A172 (cell line): ENCODE data around the gene ZYG11B. TPM values are rescaled to one million over a fixed set of nuclear protein-coding genes. Genes with fewer than 3 reads are reported as not detected.
A peak's percentile ranks its signal among the peaks of the same experiment; 100 is the strongest.
"Not testable (repeated sequence)": the region's sequence is repeated elsewhere in the genome, so short reads cannot be mapped to it uniquely, and the experiment has no call there.

Experiments used
- DNase-seq: peaks from one replicate; pipeline ENCODE4 v3.0.0-alpha.2; 2015; ENCODE audit warnings: low spot score
- total RNA-seq: library from RNA; depleted of rRNA; stranded (reverse); fragments of >200 nt; shearing (Covaris generic); gene quantifications from 2 replicates; pipeline ENCODE4 v1.2.3, GENCODE V29; 2014; rRNA removed

The ZYG11B gene
- total RNA-seq: 24.3 and 27.6 TPM in 2 replicates

DNA sequence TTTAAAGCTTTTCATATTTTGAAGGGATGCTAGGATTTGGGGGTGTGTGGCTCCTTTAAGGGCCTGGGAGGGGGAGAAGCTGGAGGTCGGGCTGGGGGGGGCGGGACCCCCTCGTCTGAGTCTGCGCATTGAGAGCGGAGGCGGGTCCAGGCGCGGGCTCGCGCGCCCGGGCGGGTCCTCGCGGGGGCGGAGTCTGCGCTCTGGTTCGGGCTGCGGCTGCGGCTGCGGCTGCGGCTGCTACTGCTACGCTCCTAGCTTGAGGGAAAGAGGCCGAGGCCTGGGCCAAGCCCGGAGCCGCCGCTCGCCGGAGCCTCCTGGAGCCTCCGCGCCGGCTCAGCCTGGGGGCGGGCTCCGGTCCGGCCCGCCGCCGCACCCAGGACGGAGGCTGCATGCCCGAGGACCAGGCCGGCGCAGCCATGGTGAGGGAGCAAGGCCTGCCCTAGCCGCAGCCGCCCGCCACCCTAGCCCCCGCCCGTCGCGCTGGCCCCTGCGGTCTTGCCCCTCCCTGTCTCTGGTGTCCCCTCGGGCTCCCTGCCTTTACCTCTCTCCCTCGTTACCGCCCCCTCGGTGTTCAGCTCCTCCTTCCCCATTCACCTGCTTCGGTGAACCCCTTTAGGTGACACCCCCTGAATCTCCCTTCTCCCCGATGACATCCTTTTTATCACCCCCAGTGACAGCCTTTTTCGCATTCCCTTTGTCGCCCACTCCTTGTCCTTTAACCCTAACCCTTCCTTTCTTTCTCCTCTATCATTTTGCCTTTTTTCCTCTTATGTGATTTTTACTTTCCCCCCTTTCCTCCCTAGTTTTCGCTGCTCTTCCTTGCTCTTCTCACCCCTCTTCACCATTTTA lies at the start of gene ZYG11B:
Gene ZYG11B (plus strand): TSS at position 189 of the 849 bp plus-strand sequence. CDS start 201 bp downstream, at position 390.
- DNase-seq: peak; percentile 68

DNA sequence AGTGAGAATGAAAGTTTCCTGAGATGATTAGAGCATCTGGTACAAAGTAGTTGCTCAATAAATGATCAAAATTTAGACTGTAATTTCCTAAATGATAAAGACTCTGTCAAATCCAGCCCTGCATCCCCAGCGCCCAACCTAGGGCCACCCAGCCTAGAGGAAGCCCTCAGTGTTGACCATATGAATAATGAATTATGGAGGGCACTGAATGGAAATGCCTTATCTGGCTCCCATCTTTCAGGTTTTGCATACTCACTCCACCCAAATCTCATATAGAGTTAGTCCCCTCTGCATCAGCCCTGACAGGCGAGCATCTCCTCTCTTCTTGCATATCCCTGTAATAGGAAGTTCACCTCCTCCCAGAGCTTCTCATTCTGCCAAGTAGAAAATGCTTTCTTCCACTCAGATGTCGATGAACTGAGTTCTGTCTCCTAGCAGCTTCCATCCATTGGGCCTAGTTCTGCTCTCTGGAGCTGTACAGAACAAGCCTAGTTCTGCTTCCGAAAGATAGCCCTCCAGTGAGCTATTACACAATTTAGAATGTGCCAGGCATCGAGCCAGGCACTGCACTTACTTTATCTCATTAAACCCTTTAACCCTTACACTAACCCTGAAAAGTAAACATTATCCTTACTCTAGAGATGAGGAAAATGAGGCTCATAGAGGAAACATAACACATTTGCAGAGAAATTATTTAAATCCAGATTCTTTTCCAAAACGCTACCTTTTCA lies 49.0 kb upstream of the ZYG11B start:
- no peak for DNase-seq

DNA sequence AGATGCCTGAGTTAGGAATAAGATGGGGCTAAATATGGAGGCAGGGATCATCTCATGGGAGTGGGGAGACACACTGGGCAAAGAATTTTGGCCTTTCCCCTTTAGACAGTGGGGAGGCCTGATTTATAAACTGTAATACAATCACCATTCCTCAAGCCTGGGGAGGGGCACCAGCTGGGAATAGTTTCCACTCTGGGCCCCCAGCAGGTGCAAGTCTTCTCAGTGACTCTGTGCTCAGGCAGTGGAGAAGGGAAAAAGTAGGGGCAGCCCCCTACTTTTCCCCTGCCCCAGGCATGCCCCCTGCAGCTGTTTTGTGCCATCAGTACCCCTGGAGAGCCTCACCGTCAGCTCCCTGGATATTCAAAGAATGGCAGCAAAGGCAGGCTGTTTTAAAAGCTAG lies 47.2 kb upstream of the ZYG11B start:
- no peak for DNase-seq

DNA sequence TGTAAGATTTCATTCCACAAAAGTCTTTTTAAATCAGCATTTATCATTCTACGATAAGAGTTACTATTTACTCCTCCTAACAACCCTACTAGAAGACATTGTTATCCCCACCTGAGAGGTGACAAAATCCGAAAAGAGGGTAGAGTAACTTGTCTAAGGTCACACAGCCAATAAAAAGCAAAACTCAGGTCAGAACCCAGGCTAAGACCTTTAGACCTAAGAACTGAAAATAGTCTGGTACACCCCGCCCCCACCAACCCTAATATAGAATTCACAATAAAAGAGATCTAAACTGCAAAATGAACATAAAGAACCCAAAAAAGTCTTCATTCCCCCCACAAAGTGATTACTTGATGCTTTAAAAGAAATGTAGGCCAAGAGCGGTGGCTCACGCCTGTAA lies 46.8 kb upstream of the ZYG11B start:
- DNase-seq: no peak

DNA sequence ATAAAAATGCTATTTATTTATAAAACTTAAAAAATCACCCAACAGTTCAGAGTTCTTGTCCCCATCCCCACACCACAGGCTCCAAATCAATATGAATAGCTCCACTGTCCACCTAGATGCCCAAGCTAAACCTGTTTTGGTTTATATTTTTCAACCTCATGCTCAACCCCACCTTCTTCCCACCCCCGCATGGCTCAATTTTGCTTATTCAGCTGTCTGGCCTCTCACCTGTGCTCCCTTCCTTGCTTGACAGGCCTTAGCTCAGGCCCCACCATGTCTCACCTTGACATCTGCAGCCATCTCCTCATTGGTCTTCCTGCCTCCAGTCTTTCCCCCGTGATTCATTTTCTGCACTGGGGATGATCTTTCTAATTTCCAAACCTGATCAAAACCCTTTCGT lies 45.9 kb upstream of the ZYG11B start:
- DNase-seq: no peak

DNA sequence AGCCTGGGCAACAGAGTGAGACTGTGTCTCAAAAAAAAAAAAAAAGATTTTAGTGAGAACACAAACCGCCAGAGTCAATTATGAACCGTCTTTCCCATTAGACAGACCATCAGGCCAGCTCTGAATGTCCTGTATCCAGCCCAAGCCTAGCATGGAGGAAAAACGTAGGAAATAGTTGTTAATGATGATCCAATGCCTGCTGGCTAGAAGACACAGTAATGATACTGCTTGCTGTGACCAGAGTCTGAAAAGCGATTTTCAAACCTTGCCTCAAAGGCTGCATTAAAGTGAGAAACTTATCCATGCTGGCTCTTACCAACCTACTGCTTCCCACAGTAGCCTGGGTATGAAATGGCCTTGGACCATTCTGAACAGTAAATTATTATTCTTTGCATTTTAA lies 45.1 kb upstream of the ZYG11B start:
- DNase-seq: no peak

DNA sequence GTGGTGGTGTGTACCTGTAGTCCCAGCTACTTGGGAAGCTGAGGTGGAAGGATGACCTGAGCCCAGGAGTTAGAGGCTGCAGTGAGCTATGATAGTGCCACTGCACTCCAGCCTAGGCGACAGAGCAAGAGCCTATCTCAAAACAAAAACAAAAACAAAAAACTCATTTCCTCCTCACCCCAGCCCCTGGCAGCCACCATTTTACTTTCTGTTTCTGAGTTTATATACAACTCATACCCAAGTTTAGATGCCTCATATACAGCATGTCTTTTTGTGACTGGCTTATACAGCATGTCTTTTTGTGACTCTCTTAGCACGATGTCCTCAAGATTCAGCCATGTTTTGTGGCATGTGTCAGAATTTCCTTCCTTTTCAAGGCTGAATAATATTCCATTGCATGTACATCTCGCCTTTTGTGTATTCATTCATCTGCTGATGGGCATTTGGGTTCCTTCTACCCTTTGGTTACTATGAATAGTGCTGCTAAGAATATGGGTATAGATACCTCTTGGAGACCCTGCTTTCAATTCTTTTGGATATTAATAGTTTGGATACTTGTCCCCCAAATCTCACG lies 42.8 kb upstream of the ZYG11B start:
- no peak for DNase-seq

DNA sequence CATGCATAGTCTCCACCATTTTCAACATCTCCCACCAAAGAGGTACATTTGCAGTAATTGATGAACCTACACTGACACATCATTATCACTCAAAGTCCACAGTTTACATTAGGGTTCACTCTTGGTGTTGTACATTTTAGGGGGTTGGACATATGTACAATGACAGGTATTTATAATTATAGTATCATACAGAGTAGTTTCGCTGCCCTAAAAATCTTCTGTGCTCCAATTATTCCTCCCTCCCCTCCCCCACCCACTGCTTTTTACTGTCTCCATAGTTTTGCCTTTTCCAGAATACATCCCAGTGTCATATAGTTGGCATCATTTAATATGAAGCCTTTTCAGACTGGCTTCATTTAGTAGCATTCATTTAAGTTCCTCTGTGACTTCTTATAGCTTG lies 41.7 kb upstream of the ZYG11B start:
- DNase-seq: no peak

DNA sequence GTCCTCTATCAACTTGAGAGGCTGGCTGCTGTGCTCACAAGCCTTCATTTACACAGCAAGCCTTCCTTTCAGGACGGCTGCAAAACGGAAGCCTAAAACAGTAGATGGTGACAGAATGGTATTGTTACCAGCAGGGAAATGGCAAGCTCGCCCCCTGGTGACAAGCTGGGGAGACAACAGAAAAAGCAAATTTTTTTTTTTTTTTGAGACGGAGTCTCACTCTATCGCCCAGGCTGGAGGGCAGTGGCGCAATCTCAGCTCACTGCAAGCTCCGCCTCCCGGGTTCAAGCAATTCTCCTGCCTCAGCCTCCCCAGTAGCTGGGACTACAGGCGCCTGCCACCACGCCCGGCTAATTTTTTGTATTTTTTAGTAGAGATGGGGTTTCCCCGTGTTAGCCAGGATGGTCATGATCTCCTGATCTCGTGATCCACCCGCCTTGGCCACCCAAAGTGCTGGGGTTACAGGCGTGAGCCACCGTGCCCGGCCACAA lies 39.9 kb upstream of the ZYG11B start:
- DNase-seq: peak; percentile 66

DNA sequence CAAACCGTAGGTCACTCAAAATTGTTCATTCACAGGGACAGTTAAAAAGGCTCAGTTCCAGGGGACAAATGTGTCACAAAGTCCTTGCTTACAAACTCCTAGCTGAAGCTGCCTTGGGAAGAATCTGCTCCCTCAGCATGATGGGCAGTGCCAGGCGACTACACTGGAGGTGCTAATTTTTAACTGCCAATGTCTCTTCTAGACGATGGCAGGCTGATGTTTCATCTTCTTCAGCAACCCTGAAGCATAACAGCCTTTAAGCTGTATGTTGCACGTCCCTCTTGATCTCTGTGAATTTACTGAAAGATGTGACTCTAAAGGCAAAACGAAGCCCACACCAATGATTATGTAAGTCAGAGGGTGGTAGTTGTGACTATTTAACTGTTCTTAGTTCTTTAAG lies 39.4 kb upstream of the ZYG11B start:
- DNase-seq: no peak

DNA sequence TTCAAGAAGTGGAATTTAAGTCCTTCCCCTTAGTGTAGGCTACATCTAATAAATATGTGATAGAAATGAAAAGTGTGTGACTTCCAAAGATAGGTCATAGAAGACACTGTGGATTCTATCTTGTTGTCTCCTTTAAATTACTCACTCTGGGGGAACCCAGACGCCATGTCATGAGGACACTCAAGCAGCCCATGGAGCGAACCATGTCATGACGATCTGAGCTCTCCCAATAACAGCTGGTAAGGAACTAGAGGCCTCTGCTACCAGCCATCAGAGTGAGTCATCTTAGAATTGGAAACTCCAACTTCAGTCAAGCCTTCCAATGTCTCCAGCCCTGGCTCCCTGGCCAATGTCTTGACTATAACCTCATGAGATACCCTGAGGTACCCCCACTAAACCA lies 34.4 kb upstream of the ZYG11B start:
- DNase-seq: no peak

DNA sequence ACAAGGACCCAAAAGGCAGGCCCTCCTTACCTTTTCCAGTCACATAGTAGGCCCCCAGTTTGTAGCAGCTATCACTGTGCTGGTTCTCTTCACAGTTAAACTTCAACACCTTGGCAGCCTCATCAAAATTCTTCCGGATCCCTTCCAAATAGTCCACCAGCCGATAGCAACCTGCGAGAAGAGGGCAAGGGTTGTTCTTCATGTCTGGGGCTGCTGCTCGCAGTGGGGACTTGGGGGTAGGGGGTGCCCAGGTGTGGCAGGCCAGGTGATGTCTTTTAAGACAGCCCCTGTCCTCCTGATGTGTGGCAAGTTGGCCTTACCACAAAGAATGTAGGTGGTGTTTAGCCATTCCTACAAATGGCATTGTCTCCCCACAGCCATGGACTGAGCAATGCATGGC lies 33.6 kb upstream of the ZYG11B start:
- no peak for DNase-seq

DNA sequence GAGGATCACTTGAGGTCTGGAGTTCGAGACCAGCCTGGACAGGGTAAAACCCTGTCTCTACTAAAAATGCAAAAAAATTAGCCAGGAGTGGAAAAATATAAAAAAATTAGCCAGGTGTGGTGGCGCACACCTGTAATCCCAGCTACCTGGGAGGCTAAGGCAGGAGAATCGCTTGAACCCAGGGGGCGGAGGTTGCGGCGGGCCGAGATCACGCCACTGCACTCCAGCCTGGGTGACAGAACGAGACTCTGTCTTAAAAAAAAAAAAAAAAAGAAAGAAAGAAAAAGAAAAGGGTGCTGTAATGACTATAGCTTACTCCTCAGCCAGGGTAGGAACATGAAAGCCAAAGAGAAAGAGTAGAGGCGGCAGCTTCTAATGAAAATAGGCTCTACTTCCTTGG lies 32.9 kb upstream of the ZYG11B start:
- DNase-seq: not testable (repeated sequence)

DNA sequence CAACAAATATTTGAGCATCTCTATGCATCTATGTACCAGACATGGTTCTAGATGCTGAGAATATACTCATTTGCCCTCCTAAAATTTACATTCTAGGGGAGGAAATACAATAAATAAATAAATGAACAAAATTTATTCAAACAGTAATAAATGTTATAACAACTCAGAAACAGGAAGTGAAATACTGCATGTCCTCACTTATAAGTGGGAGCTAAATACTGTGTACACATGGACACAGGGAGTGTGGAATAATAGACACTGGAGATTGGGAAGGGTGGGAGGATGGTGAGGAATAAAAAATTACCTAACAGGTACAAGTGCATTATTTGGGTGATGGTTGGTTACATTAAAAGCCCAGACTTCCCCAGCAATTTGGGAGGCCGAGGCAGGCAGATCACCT lies 32.4 kb upstream of the ZYG11B start:
- DNase-seq: no peak

DNA sequence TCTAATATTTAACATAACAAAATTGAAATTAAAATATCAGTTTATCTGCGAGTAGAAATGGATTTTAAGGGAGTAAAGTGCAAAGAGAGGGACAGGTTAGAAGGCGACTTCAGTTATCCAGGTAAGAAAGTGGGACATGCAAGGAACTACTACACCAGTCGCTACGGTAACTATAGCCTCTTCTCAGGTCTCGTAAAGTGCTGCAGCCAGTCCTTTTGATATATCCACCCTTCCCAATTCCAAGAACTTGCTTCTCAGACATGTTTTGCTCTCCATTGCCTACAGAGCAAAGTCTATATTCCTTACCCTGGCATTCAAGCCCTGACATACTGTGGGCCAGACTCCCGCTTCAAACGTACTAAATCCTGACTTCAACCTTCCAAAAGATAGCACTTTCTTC lies 30.6 kb upstream of the ZYG11B start:
- no peak for DNase-seq

DNA sequence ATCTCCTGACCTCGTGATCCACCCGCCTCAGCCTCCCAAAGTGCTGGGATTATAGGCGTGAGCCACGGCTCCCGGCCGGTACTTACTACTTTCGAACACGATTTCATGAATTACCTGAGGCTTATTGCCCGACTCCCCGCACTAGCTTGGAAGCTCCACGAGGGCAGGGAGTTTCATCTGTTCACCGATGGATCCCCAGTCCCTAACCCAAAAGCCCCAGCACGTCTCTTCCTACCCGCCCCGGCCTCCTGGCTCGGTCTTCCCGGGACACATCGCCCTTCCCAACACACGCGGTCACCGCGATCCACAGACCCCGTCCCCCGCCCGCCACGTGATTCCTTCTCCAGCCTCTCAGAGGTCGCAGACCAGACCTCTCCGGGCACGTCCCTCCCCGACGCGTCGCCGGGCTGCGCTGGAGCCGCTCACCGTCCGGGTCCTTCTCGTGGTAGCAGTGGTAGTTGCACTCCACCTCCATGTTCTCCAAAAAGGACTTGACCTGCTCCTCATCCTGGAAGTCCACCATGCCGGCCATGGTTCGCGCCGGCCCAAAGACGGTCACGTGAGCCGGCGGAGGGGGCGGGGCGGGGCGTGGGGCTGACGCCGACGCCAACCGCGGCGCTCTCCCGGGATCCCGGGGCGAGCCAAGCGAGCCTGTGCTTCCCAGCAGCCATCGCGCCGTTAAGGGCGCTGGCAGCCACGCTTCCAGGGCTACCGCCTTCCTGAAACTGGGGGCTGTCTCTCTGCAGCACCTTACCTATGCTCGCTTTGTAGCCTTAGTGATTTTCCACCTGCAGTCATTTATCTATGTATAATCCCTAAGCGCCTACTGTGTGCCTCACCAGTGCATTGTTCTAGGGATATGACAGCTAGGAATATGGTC lies 28.2 kb upstream of the ZYG11B start, which contains the start of gene COA7:
Gene COA7 (minus strand): TSS at position 553 of the 880 bp plus-strand sequence. CDS start 21 bp downstream, at position 532.
- peak; percentile 34 for DNase-seq

DNA sequence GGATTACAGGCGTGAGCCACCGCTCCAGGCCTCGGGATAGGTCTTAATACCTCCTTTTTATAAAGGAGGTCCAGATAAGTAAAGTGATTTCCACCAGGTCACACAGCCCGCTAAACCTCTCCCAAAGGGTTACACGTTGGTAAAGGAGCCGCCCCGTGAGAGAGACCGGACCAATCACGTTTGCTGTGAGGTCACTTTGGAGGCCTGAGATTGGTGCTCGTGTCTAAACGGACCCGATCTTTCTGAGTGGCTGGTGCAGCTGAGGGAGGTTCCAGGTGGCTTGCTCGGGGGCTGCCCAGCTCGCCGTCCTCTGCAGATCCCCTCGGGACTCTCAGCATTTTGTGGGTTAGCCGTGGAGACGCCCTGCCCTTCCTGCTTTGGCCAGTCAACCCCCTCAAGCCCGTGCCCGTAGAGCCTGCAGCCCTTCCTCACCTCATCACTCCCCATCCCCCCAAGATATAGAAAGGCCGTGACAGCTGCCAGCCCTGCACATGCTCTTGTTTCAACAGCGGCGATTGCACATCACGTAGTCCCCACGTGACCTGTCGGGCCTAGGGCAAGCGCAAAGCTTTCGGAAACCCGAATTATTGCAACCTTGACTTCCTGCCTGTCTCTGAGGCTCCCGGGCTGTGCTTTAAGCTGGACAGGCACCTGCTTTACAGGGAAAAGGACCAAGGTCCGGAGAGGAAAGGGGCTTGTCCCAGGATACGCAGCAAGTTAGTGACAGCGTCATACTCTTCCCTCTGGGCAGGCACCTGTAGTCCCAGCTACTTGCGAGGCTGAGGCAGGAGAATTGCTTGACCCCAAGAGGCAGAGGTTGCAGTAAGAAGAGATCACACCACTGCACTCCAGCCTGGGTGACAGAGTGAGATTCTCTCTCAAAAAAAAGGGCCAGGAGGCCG lies 23.1 kb upstream of the ZYG11B start:
- DNase-seq: peak; percentile 78

DNA sequence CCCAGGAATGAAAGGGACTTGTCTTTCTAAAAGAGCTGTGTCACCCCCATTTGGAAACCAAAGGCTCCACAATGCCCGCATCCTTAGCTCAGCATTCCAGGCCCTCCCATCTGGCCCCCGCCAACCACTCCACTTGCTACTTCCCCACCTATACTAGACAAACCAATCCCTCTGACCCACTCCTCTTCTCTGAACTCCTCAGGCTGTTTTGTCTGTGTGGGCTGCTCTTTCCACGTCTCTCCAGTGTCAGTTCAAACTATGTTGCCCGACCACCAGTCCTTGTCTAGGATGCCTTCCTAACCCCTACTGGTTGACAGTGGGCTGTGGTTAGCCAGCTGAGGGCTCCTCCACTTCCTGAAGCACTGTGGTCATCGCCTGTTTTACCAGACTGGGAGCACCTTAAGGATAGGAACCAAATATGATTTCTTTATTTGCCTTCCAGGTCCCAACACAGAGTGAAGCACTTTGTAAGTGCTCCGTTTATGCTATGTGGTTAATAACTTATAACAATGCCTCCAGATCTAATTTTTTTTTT lies 20.1 kb upstream of the ZYG11B start:
- DNase-seq: no peak

DNA sequence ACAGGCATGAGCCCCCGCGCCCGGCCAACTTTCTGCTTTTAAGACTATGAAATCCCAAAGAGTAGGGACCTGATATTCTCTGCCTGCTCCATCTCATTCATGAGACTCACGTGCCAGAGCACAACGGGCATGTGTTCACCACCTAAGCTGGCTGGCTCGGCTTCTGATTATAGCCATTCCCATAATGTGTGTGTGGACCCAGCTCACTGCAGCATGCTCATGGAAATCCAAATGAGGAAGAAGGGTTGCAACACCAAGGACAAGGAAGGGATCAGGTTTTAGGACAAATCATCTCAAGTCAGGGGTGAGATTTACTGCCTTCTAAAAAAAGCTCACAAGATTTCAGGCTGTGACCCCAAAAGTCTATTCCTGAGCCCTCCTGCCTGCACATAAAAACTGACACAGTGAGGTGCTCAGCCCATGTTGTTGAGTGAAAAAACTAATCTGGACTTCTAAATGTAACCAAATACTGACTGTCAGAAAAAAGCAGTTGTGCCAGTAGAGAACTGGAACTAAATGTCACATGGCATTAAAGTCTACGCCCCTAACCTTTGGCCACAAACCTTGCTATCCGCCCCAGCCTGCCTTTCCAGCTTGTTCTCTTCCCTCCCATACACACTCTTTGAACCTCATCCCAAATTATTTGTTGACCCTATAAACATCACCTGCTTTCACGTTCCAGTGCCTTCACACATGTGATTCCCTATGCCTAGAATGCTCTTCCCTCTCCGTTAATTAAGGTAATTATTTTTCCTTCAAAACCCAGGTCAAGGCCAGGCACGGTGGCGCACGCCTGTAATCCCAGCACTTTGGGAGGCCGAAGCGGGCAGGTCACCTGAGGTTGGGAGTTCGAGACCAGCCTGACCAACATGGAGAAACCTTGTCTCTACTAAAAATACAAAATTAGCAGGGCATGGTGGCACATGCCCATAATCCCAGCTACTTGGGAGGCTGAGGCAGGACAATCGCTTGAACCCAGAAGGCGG lies 19.0 kb upstream of the ZYG11B start:
- DNase-seq: no peak
